Lung (tissue), 12 donors: Measurements from ENCODE around the gene MKLN1. TPM values are rescaled to one million over a fixed set of nuclear protein-coding genes. Genes with fewer than 3 reads are reported as not detected.
A peak's percentile ranks its signal among the peaks of the same experiment; 100 is the strongest.

Source experiments
- ATAC-seq: fragments of 200-7000 bp; cut with Tn5 transposase; one replicate; pipeline ENCODE4 v1.9.1; 2020; ENCODE audit warnings: moderate number of reproducible peaks; ENCODE audit not compliant: insufficient read depth, low FRiP score
- DNase-seq, 3 donors: peaks; one replicate each; pipeline ENCODE4 v3.0.0-alpha.2; 2013 to 2017
- H3K27ac ChIP-seq, 2 donors: one replicate each; pipeline ENCODE4 v1.5.1; 2013; ENCODE audit warnings: mild to moderate bottlenecking in 2 of 2, moderate library complexity in 2 of 2, control low read depth in 1 of 2, inconsistent platforms in 1 of 2, low read depth in 1 of 2, low read length in 1 of 2
- H3K27me3 ChIP-seq, 3 donors: one replicate each; pipeline ENCODE4 v1.5.1; 2013; ENCODE audit warnings: low read length in 2 of 3; ENCODE audit not compliant: control insufficient read depth in 3 of 3, insufficient read depth in 3 of 3
- H3K36me3 ChIP-seq, 4 donors: one replicate each; pipeline ENCODE4 v1.5.1; 2013; ENCODE audit warnings: low read length in 4 of 4, mild to moderate bottlenecking in 1 of 4, moderate library complexity in 1 of 4; ENCODE audit not compliant: control insufficient read depth in 4 of 4, insufficient read depth in 4 of 4
- H3K4me1 ChIP-seq, 5 donors: one replicate each; pipeline ENCODE4 v1.5.1; 2013; ENCODE audit warnings: low read length in 5 of 5, mild to moderate bottlenecking in 2 of 5, moderate library complexity in 1 of 5; ENCODE audit not compliant: control insufficient read depth in 5 of 5, insufficient read depth in 5 of 5
- H3K4me3 ChIP-seq: one replicate; pipeline ENCODE4 v1.5.1; 2013; ENCODE audit warnings: mild to moderate bottlenecking, control low read depth, moderate library complexity
- H3K9ac ChIP-seq, 2 donors: one replicate each; pipeline ENCODE4 v1.5.1; 2013; ENCODE audit warnings: low read length in 2 of 2, control low read depth in 1 of 2; ENCODE audit not compliant: insufficient read depth in 1 of 2
- H3K9me3 ChIP-seq, 4 donors: one replicate each; pipeline ENCODE4 v1.5.1; 2013; ENCODE audit warnings: low read length in 3 of 4, mild to moderate bottlenecking in 1 of 4, moderate library complexity in 1 of 4; ENCODE audit not compliant: control insufficient read depth in 4 of 4, insufficient read depth in 3 of 4
- WGBS, 2 donors: extraction: QIAGEN DNeasy Blood & Tissue Kit; methylation state at CpG; one replicate each; pipeline ENCODE4 v1.1.7; 2013; 5-methylcytosine and 5-hydroxymethylcytosine counted together
- polyA plus RNA-seq, 2 donors: library from polyadenylated mRNA; stranded (reverse); fragments of 200-250 nt; gene quantifications; one replicate each; pipeline ENCODE4 v1.2.1, GENCODE V29; 2013
- total RNA-seq, 2 donors: library from RNA; depleted of rRNA in 1 of 2; stranded (reverse); fragments of >200 nt in 1 of 2; gene quantifications; one replicate each; pipeline ENCODE4 v1.2.1, GENCODE V29; 2014 to 2021
- TF ChIP-seq, protein P1 (sequence below): IDR thresholded peaks from 2 replicates; pipeline ENCODE4 v1.5.1; 2012; ENCODE audit warnings: mild to moderate bottlenecking; ENCODE audit errors: control extremely low read depth, extremely low read depth
- donor health status: control.
- donor health status: control.
- donor health status: Bipolar disorder and iron deficiency.
- donor health status: healthy.
- donor health status: DM: yes; HTN: yes; CAD: no.

The MKLN1 gene
- total and polyA plus RNA-seq, 4 donors = 11.6 to 135 (median 27.4) TPM

DNA sequence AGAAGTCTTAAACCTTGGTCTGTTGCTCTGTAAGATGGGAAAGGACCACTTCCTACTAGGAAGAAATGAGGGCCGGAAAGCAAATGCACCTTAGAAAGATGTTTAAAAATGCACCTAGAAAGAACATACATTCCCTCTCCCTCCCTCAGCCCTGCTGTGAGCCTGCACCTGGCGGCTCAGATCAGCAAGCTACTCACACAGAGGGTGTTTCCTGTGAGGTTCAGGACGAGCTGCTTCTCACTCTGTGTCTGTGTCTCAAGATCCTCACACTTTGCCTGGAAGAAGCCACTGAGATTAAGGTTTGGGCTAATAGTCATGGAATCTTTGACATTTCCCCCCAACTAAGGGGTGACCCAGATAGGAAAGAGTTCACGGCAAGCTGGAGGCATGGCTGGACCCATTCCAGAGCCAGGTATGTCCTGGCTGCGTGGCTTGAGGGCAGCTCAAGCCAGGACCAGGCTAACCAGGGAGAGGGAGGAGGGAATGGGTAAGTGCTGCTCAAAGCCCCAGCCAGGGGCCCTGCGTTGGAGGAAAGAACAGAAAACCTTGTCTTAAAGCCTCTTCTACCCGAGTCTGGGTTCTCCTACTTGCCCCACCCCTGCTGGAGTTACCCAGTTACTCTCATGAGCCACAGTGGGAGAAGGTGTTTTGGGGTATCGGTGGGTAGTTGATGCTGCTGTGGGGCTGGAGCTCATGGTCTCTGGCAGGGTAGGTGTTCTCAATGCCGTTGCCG lies 181.2 kb downstream of the MKLN1 start:
- Histone ChIP-seq H3K27ac (peak overlapping the region in 1 of 2 donors; percentile 26), H3K4me1 (peaks cover 0 to 8% (median 0%) of the 10 kb centered on the region in 5 donors), H3K9ac (no peak overlapping the region), H3K27me3 (peaks cover 0 to 3% (median 0%) of the 10 kb centered on the region in 3 donors), H3K36me3 (peaks cover 0 to 22% (median 0%) of the 10 kb centered on the region in 4 donors), H3K9me3 (no peaks in the 10 kb centered on the region), H3K4me3 (no peak overlapping the region)
- ATAC-seq = no peak
- TF ChIP-seq, protein P1, sequence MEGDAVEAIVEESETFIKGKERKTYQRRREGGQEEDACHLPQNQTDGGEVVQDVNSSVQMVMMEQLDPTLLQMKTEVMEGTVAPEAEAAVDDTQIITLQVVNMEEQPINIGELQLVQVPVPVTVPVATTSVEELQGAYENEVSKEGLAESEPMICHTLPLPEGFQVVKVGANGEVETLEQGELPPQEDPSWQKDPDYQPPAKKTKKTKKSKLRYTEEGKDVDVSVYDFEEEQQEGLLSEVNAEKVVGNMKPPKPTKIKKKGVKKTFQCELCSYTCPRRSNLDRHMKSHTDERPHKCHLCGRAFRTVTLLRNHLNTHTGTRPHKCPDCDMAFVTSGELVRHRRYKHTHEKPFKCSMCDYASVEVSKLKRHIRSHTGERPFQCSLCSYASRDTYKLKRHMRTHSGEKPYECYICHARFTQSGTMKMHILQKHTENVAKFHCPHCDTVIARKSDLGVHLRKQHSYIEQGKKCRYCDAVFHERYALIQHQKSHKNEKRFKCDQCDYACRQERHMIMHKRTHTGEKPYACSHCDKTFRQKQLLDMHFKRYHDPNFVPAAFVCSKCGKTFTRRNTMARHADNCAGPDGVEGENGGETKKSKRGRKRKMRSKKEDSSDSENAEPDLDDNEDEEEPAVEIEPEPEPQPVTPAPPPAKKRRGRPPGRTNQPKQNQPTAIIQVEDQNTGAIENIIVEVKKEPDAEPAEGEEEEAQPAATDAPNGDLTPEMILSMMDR = no peak
- DNase-seq = no peak
- 79 to 82% methylated on average over 10 of the region's 10 CpGs for WGBS, 2 donors

DNA sequence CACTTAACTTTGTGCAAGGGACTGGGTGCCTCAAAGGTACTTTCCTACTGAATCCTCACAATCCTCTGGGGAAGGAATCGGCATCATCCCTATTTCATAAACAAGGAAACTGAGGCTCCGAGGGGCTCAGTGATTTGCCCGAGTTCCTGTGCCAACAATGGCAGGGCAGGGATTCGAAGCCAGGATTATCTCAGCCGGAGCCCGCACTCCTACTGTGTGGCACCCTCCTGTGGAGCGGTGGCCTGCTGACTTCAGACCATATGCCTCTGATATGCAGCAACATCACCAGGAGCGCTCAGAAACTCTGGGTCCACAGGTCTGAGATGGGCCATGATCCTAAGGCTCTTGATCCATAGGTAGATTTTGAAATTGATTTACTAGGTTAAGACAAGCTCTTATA lies 182.1 kb downstream of the MKLN1 start:
- Histone ChIP-seq H3K36me3 (peaks cover 0 to 22% (median 0%) of the 10 kb centered on the region in 4 donors), H3K4me3 (no peak overlapping the region), H3K4me1 (peaks cover 0 to 11% (median 0%) of the 10 kb centered on the region in 5 donors), H3K27me3 (peaks cover 0 to 3% (median 0%) of the 10 kb centered on the region in 3 donors), H3K9ac (no peak overlapping the region), H3K27ac (no peak overlapping the region), H3K9me3 (no peaks in the 10 kb centered on the region)
- WGBS, 2 donors = 94 to 96% methylated on average over 8 of the region's 8 CpGs
- TF ChIP-seq, protein P1 = no peak
- DNase-seq (no peak), ATAC-seq (no peak)

DNA sequence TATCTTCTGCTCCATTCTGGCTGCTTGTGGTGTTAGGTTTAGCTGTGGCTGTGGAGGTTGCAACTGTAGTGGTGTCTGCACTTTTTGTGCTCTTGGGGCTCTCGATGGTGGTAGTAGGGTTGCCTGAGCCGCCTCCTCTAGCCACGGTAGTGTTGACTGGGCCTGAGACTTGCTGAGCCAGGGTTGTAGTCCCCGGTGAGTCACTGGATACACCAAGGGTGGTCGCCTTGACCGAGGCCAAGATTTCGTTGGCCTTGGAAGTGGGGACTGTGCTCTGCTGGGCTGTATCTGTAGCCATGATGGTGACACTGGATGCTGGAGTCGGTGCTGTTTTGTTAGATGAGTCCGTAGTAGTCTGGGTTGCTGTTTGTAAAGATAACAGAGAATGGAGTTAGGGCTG lies 183.4 kb downstream of the MKLN1 start:
- H3K9me3 ChIP-seq = no peaks in the 10 kb centered on the region
- TF ChIP-seq, protein P1 = no peak
- WGBS, 2 donors = 85 to 92% methylated on average over 9 of the region's 9 CpGs
- H3K4me3 ChIP-seq = no peak overlapping the region
- no peak overlapping the region for H3K9ac ChIP-seq
- no peak for DNase-seq
- H3K27me3 ChIP-seq = peaks cover 0 to 3% (median 0%) of the 10 kb centered on the region in 3 donors
- ATAC-seq = no peak
- peaks cover 0 to 15% (median 0%) of the 10 kb centered on the region in 4 donors for H3K36me3 ChIP-seq
- H3K27ac ChIP-seq = peak overlapping the region in 1 of 2 donors; percentile 49
- H3K4me1 ChIP-seq = peaks cover 0 to 11% (median 0%) of the 10 kb centered on the region in 5 donors
